BLaER1 treated with 17β-estradiol and CSF1 and Interleukin-3, amounts not matched to agents 10 nM and 100 nM (cell line): ENCODE data around the gene DDX6.

Source experiments
- H3K27ac ChIP-seq, 11 experiments: shearing (Covaris generic); formaldehyde crosslinking; 2 replicates each; pipeline ENCODE4 v1.8.1; 2022
- H3K27me3 ChIP-seq, 11 experiments: shearing (Covaris generic); formaldehyde crosslinking; 2 replicates each; pipeline ENCODE4 v1.8.1; 2022
- H3K36me3 ChIP-seq, 11 experiments: shearing (Covaris generic); formaldehyde crosslinking; 2 replicates each; pipeline ENCODE4 v1.8.1; 2022
- H3K4me1 ChIP-seq, 10 experiments: shearing (Covaris generic); formaldehyde crosslinking; 2 replicates each; pipeline ENCODE4 v1.8.1; 2022
- H3K4me2 ChIP-seq, 11 experiments: shearing (Covaris generic); formaldehyde crosslinking; 2 replicates each; pipeline ENCODE4 v1.8.1; 2022
- H3K4me3 ChIP-seq, 10 experiments: shearing (Covaris generic); formaldehyde crosslinking; 2 replicates each; pipeline ENCODE4 v1.8.1; 2022
- H3K9ac ChIP-seq, 11 experiments: shearing (Covaris generic); formaldehyde crosslinking; 2 replicates each; pipeline ENCODE4 v1.8.1; 2022
- H3K9me3 ChIP-seq, 11 experiments: shearing (Covaris generic); formaldehyde crosslinking; replicated peaks in 1 of 11; 2 replicates each; pipeline ENCODE4 v1.8.1; 2022
- H4K20me1 ChIP-seq, 11 experiments: shearing (Covaris generic); formaldehyde crosslinking; 2 replicates each; pipeline ENCODE4 v1.8.1; 2022
- Cebpa-rat ChIP-seq, 11 experiments: shearing (Covaris generic); IDR thresholded peaks; 2 replicates each; pipeline ENCODE4 v1.8.1; 2022

Gene DDX6

GRCh38 chr11:118819334-118820024 lies 28.5 kb upstream of the DDX6 start:
- H3K36me3 ChIP-seq, result no peaks in the 10 kb centered on the region
- H3K9ac ChIP-seq, result no peak overlapping the region
- H3K27ac ChIP-seq, result no peak overlapping the region
- peaks cover 11 to 30% (median 24%) of the 10 kb centered on the region in 10 experiments for H3K4me1 ChIP-seq
- no peaks in the 10 kb centered on the region for H3K9me3 ChIP-seq
- H3K4me3 ChIP-seq, result no peak overlapping the region
- no peaks in the 10 kb centered on the region for H3K27me3 ChIP-seq
- no peak for TF ChIP-seq Cebpa-rat (IDR thresholded peaks at IDR 0.05)
- peak overlapping the region in 5 of 11 experiments; percentile 10 to 70 (median 36); a peak in 6 of 22 replicates for H3K4me2 ChIP-seq
- H4K20me1 ChIP-seq, result no peaks in the 10 kb centered on the region

GRCh38 chr11:118818130-118818529 lies 27.2 kb upstream of the DDX6 start:
- Histone ChIP-seq H3K4me3 (no peak overlapping the region), H3K36me3 (no peaks in the 10 kb centered on the region), H3K9ac (no peak overlapping the region), H3K4me2 (no peak overlapping the region), H4K20me1 (no peaks in the 10 kb centered on the region), H3K4me1 (peaks cover 11 to 33% (median 27%) of the 10 kb centered on the region in 10 experiments), H3K27me3 (no peaks in the 10 kb centered on the region), H3K27ac (no peak overlapping the region), H3K9me3 (no peaks in the 10 kb centered on the region)
- TF ChIP-seq Cebpa-rat (IDR thresholded peaks at IDR 0.05), result no peak

- H3K9ac ChIP-seq, result no peak overlapping the region
- H3K36me3 ChIP-seq, result no peaks in the 10 kb centered on the region
- no peak overlapping the region for H3K4me2 ChIP-seq
- H3K27me3 ChIP-seq, result no peaks in the 10 kb centered on the region
- no peaks in the 10 kb centered on the region for H3K9me3 ChIP-seq
- no peak overlapping the region for H3K4me3 ChIP-seq
- H4K20me1 ChIP-seq, result no peaks in the 10 kb centered on the region
- TF ChIP-seq Cebpa-rat (IDR thresholded peaks at IDR 0.05), result no peak
- no peak overlapping the region for H3K27ac ChIP-seq
- H3K4me1 ChIP-seq, result peaks cover 0 to 13% (median under 1%) of the 10 kb centered on the region in 10 experiments; a peak in 6 of 20 replicates
Measured at GRCh38 chr11:118813551-118813950, 22.6 kb upstream of the DDX6 start.

DNA sequence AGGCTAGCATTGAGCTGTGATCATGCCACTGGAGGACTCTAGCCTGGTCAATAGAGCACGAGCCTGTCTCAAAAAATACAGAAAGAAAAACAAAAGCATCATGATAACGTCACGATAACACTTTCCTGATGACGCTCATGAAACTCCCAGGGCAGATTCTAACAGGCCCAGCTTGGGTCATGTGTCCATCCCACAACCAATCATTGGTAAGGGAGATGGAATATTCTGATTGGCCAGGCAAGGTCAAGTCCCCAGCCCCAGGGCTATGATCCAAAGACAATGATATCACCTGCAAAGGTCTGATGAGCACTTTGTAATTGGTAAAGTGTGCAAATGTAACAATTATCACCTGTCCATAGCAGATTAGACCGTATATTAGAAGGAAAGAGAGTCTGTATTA lies 21.5 kb upstream of the DDX6 start:
- no peaks in the 10 kb centered on the region for H3K9me3 ChIP-seq
- no peak overlapping the region for H3K4me3 ChIP-seq
- H4K20me1 ChIP-seq, result no peaks in the 10 kb centered on the region
- no peaks in the 10 kb centered on the region for H3K36me3 ChIP-seq
- no peaks in the 10 kb centered on the region for H3K27me3 ChIP-seq
- TF ChIP-seq Cebpa-rat (IDR thresholded peaks at IDR 0.05), result no peak
- H3K9ac ChIP-seq, result no peak overlapping the region
- H3K4me2 ChIP-seq, result no peak overlapping the region
- H3K27ac ChIP-seq, result no peak overlapping the region
- peaks cover 0 to 13% (median 0%) of the 10 kb centered on the region in 10 experiments; a peak in 5 of 20 replicates for H3K4me1 ChIP-seq

GRCh38 chr11:118807800-118808778 lies 17.1 kb upstream of the DDX6 start:
- Histone ChIP-seq H4K20me1 (no peaks in the 10 kb centered on the region), H3K36me3 (no peaks in the 10 kb centered on the region), H3K9me3 (no peaks in the 10 kb centered on the region), H3K4me1 (peaks cover 0 to 6% (median 0%) of the 10 kb centered on the region in 10 experiments; a peak in 2 of 20 replicates), H3K27ac (no peak overlapping the region), H3K27me3 (no peaks in the 10 kb centered on the region), H3K4me2 (no peak overlapping the region), H3K9ac (no peak overlapping the region), H3K4me3 (no peak overlapping the region)
- TF ChIP-seq Cebpa-rat (IDR thresholded peaks at IDR 0.05), result no peak

DNA sequence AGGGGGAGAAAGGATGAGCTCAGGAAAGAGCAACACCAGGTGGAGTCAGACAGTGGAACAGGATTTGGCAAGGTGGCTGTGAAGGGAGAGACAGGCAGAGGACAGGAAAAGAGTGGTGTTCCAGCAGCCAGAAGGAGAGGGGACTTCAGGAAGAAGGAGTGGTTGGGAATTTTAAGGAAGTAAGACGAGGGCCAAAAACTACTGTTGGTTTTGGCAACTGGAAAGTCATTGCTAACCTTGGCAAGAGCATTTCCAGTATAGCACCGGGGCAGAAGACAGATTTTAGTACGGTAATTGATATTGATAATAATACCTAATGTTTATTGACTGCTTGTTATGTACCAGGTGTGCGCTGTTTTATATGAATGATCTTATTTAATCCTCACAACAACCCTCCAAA lies 15.4 kb upstream of the DDX6 start:
- Histone ChIP-seq H3K27me3 (no peaks in the 10 kb centered on the region), H3K9ac (no peak overlapping the region), H4K20me1 (no peaks in the 10 kb centered on the region), H3K4me2 (no peak overlapping the region), H3K9me3 (no peaks in the 10 kb centered on the region), H3K36me3 (no peaks in the 10 kb centered on the region), H3K4me1 (peaks cover 0 to 4% (median 0%) of the 10 kb centered on the region in 10 experiments; a peak in 2 of 20 replicates), H3K27ac (no peak overlapping the region), H3K4me3 (no peak overlapping the region)
- TF ChIP-seq Cebpa-rat (IDR thresholded peaks at IDR 0.05), result no peak

GRCh38 chr11:118804094-118804493 lies 13.1 kb upstream of the DDX6 start:
- Histone ChIP-seq H3K27ac (no peak overlapping the region), H3K4me1 (peaks cover 0 to 7% (median 0%) of the 10 kb centered on the region in 10 experiments; a peak in 1 of 20 replicates), H3K27me3 (no peaks in the 10 kb centered on the region), H4K20me1 (no peaks in the 10 kb centered on the region), H3K9me3 (no peaks in the 10 kb centered on the region), H3K4me2 (no peak overlapping the region), H3K36me3 (no peaks in the 10 kb centered on the region), H3K9ac (no peak overlapping the region), H3K4me3 (no peak overlapping the region)
- no peak for TF ChIP-seq Cebpa-rat (IDR thresholded peaks at IDR 0.05)

- Histone ChIP-seq H3K27ac (no peak overlapping the region), H3K9me3 (no peaks in the 10 kb centered on the region), H3K27me3 (no peaks in the 10 kb centered on the region), H3K4me2 (peak overlapping the region in 1 of 11 experiments; percentile 29; a peak in 1 of 22 replicates), H4K20me1 (no peaks in the 10 kb centered on the region), H3K4me3 (no peak overlapping the region), H3K4me1 (peaks cover 3 to 21% (median 9%) of the 10 kb centered on the region in 10 experiments; a peak in 15 of 20 replicates), H3K36me3 (no peaks in the 10 kb centered on the region), H3K9ac (no peak overlapping the region)
- TF ChIP-seq Cebpa-rat (IDR thresholded peaks at IDR 0.05), result no peak
Measured at GRCh38 chr11:118799372-118799771, 8.4 kb upstream of the DDX6 start.

DNA sequence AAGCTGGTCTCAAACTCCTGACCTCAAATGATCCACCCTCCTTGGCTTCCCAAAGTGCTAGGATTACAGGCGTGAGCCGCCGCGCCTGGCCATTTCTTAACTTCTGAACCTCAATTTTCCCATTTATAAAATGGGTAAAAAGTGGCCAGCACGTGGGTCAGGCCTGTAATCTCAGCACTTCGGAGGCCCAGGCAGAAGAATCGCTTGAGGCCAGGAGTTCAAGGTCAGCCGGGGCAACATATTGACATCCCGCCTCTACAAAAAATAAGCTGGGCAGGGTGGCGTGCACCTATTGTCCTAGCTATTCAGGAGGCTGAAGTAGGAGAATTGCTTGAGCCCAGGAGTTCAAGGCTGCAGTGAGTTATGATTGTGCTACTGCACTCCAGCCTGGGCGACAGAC lies 6.5 kb upstream of the DDX6 start:
- Histone ChIP-seq H3K4me1 (peaks cover 12 to 25% (median 16%) of the 10 kb centered on the region in 10 experiments), H3K4me2 (no peak overlapping the region), H3K4me3 (no peak overlapping the region), H3K9me3 (no peaks in the 10 kb centered on the region), H4K20me1 (no peaks in the 10 kb centered on the region), H3K27ac (no peak overlapping the region), H3K27me3 (no peaks in the 10 kb centered on the region), H3K36me3 (no peaks in the 10 kb centered on the region), H3K9ac (no peak overlapping the region)
- no peak for TF ChIP-seq Cebpa-rat (IDR thresholded peaks at IDR 0.05)
